Measurements from ENCODE around the gene LSM4.

DNA sequence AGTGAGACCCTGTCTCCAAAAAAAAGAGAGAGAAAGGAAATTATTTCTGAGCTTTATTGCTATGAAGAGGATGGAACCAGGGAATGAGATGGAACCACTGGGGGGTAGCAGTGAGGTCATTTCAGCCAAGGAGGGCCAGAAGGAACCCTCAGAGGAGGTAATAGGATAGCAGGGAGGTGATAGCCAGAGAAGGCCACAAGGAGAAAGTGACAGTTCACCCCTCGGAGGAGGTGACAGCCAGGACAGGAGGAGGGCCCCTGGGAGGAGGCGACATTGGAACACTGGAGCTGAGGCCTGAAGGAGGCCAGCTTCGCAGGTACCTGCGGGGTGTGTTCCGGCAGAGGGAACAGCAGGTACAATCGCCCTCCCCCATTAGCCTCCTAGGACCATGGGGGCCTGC is 16.8 kb upstream of the LSM4 start:
- TF ChIP-seq, protein P1, sequence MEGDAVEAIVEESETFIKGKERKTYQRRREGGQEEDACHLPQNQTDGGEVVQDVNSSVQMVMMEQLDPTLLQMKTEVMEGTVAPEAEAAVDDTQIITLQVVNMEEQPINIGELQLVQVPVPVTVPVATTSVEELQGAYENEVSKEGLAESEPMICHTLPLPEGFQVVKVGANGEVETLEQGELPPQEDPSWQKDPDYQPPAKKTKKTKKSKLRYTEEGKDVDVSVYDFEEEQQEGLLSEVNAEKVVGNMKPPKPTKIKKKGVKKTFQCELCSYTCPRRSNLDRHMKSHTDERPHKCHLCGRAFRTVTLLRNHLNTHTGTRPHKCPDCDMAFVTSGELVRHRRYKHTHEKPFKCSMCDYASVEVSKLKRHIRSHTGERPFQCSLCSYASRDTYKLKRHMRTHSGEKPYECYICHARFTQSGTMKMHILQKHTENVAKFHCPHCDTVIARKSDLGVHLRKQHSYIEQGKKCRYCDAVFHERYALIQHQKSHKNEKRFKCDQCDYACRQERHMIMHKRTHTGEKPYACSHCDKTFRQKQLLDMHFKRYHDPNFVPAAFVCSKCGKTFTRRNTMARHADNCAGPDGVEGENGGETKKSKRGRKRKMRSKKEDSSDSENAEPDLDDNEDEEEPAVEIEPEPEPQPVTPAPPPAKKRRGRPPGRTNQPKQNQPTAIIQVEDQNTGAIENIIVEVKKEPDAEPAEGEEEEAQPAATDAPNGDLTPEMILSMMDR (IDR thresholded peaks at IDR 0.05), result peak in 1 of 4 donors; percentile 26
- TF ChIP-seq POLR2A (IDR thresholded peaks at IDR 0.05), result no peak

Measured in right lobe of liver (tissue), 4 donors.